DMS53 (cell line): ENCODE measurements around the gene HMGCLL1.

ENCODE experiments used
- DNase-seq: peaks from one replicate; lab custom pipeline; 2025; lab: John Stamatoyannopoulos, UW

The HMGCLL1 gene

DNA sequence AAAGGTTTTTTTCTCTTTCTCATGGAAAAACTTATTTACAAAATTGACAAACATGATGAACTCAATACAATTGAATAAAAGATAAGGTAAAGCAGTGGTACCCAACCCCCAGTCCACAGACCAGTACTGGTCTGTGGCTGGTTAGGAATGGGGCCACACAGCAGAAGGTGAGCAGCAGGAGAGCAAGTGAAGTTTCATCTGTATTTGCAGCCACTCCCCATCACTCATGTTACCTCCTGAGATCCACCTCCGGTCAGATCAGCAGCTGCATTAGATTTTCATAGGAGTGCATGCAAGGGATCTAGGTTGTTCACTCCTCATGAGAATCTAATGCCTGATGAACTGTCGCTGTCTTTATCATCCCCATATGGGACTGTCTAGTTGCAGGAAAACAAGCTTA, 47.5 kb downstream of the HMGCLL1 start:
- DNase-seq: no peak

DNA sequence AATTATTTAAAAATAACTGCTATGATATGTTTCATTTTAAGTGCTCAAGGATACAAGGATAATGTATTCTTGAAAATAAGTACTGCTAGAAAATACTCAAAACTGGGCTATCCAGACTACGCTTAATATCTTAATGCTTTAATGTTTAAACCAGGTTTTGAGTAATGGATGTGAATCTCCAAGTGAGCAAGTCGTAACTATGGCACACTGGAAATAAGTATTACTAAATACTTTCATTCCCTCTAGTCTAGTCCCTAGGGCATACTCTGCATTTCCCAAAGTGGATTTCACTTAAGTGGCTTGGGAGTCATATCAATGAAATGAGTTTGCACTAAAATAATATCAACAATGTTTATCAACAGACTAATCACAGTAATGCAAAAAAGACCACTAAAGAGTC, 48.1 kb downstream of the HMGCLL1 start:
- DNase-seq: no peak

GRCh38 chr6:55528624-55529023, 50.4 kb downstream of the HMGCLL1 start:
- peak; percentile 71 for DNase-seq

DNA sequence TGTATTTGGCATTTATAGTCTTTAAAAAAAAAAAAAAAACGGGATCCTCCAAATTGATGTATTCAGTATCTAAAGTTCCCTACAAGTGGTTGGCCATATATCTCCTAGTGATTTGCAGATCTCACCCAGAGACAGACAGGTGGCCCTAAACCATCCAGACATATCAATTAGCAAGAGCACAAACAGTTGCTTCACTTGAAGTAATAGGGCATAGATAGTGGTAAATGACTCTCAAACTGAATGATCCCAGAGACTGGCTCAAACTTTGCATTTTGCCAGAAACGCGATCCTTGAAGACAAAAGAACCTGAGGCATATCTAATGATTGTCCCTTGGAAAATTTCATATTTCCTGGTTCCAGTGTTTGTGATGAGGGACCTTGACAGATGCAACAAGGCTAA, 54.6 kb downstream of the HMGCLL1 start:
- no peak for DNase-seq

DNA sequence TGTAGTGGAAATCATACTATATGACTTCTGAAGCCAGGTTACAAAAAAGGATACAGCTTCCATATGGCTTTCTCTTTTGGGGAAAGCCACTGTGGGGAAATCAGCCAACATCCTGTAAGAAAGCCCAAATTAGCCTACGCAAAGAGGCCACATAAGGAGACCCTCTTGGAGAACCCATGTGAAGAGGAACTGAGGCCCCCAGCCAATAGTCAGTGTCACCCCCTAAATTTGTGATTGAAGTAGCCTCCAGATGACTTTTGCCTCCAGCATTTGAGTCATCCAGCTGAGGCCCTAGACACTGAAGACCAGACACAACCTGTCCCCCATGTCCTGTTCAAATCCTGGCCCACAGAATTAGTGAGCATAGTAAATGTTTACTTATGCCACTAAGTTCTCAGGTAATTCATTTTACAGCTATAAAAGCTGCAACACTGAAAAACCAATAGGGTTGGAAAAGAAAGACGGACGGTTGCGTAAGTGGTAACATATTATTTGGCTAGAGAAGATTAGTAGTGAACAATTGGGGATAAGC, 60.4 kb downstream of the HMGCLL1 start:
- DNase-seq: no peak

DNA sequence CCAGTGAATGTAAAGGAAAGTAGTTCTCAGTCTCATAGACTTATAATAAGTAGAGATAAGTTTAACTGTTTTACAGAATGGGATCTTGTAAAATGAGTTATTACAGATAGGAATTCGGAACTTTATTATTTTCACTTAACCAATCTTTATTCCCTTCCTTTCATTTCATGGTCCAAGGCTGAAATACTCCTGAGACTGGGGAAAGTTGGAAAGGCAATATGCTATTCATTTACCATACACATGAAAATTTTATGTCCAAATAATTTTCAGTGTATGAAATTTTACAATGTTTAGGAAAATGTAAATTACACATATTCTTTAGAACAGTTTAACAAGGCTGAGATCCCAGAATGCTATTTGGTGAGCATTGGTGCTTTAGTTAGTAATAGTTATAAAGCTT, 62.3 kb downstream of the HMGCLL1 start:
- no peak for DNase-seq

GRCh38 chr6:55512904-55513303, 66.1 kb downstream of the HMGCLL1 start:
- no peak for DNase-seq

DNA sequence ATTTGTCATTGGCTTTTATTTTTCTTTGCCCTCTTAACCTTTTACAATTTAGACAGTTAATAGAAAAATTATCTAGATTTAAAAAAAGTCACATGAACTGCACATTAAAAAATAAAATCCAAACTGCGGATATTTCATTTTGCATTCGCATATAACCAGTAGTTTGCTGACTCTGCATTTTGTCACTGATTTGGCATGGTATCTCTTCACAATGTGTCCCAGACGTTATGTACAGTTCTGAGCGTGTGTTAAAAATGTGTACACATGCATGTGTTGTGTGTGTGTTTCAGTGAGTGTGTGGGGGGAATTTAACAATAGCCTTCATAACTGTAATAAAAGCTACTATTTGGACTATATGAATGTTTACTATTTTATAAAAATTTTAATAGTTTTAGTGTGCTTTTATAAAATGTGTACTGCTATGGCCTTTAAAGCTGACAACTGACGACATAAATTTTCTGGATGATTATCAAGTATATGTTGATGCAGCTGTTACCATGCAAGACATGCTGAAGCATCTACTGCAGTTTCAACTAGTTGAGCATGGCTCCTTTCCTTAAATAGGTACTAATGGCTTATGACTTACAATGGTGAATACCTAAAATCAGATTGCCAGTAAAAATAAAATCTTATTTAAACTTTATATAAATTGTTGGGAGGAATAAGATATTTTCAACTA, 67.7 kb downstream of the HMGCLL1 start:
- no peak for DNase-seq

DNA sequence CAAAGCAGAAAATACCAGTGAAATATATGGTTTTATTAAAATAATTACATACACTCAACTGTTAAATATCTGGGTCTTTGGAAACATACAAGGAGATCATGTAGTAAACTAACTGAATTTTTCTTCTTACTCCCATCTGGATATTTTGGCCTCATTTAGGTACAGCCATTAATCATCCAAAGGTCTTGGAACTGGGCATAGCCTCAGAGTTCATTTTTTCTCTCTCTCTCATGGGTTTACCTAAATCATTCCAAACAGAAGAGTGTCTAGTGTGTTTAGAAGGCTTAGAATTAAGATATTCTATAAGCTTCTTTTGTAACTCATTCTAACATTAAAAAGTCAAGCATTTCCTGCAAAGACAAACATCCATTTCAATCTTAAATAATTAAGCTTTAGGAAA, 79.4 kb downstream of the HMGCLL1 start:
- no peak for DNase-seq

GRCh38 chr6:55497694-55498093, 81.3 kb downstream of the HMGCLL1 start:
- DNase-seq: no peak

DNA sequence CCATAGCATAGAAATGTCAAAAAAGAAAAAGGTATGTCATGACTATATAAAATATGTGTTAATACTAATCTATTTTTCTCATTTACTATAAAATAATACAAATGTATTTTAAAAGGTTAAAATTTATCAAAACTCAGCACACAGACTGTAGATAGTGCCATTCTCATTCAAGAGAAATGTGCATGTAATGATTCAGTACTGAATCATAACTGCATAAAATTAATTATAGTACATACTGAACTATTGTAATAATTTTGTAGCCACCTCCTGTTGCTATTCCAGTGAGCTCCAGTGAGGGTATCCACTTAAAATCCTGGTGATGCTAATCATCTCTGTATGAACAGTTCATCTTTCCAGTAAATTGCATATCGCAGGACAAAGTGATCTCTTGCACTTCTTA, 82.8 kb downstream of the HMGCLL1 start:
- no peak for DNase-seq

DNA sequence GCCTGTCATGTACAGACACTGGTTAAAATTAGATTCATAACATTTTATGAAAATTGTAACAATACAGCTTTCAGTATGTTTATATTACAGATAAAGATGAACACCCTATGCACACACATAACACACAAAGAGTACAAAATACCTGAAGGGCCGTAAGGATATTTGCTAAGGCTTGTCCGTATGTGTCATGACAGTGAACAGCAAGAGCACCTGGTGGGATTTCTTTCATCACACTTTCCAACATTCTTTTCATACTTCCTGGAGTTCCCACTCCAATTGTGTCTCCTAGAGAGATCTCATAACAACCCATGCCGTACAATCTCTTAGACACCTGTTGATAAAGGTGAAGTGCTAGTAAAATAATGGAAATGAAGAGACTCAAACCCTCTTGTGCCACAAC, 83.7 kb downstream of the HMGCLL1 start:
- DNase-seq: no peak

DNA sequence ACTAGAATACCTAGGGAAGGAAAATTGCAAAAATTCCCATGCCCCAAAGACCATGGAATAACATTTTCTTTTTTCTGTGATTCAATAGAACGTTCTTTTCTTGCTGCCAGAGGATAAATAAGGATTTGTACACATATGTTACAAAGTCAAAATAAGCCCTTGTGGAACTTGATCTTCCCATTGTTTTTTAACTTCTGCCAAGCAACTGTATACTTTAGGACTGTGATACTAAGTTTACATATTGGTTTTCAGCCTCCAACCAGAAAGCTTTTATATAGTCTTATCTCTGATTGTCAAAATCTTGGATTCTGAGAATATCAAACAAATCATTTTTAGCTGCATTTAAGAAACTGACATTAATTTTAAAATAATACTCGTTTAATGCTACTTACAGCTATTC, 84.6 kb downstream of the HMGCLL1 start:
- DNase-seq: no peak

DNA sequence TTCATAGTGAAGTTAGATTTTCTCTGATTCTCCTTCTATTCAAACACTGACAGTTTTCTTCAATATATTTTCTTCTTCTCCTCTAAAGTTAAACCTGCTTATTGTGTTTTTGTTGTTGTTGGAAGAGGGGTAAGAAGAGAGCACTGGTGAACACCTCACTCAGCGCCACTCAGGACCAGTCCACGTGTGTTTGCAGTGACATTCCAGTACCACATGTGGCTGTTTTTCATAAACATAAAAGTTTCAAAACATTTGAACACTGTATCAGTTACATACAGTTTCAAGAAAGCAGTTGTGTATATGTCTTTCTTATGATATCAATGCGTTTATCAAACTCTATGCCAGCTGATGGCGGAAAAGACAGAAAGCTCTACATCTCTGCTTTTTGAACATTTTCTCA, 86.7 kb downstream of the HMGCLL1 start:
- DNase-seq: no peak

- DNase-seq: no peak
Observed at GRCh38 chr6:55490871-55491270, 88.1 kb downstream of the HMGCLL1 start.

- no peak for DNase-seq
Observed at GRCh38 chr6:55474382-55474781, 104.6 kb downstream of the HMGCLL1 start.

- DNase-seq: no peak
Observed at GRCh38 chr6:55473722-55474121, 105.3 kb downstream of the HMGCLL1 start.

DNA sequence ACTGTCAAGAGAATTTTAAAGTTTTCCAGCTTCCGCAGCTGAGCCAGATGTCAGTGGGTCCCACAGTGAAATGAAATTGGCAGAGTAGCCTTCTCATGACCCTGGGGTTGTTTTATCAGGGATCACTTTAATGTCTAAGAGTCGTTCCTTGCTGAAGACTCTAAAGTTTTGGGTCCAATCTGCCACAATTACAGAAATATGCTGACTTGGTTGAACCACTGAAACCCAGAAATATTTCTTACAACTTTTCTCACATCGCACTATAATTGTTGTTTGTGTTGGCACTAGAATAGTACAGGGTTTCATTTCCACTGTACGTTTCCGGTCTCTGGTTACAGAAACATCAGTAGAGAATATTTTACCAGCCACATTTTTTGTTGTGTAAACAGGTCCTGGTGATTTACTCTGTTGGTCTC, 109.0 kb downstream of the HMGCLL1 start:
- DNase-seq: no peak

- DNase-seq: no peak
Observed at GRCh38 chr6:55456016-55456415, 123.0 kb downstream of the HMGCLL1 start.

- DNase-seq: no peak
Observed at GRCh38 chr6:55450005-55450404, 129.0 kb downstream of the HMGCLL1 start.

DNA sequence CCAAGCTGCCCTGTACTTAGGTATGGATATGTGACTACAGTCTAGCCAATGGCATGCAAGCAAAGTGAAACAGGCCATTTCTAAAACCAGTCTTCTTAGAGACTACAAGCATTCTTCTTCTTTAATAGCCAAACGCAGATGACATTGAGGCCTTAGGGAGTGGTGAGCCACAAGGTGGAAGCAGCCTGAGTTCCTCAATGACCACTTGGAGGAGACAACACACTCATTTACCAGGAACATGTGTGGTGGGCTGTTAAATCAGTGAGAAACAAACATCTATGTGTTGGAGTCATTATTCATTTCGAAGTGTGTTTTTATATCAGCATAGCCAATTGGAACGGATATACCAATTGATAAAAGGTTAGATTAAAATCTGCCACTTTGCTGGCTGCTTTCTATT, 129.8 kb downstream of the HMGCLL1 start:
- DNase-seq: peak; percentile 9

- no peak for DNase-seq
Observed at GRCh38 chr6:55448451-55448850, 130.5 kb downstream of the HMGCLL1 start.

DNA sequence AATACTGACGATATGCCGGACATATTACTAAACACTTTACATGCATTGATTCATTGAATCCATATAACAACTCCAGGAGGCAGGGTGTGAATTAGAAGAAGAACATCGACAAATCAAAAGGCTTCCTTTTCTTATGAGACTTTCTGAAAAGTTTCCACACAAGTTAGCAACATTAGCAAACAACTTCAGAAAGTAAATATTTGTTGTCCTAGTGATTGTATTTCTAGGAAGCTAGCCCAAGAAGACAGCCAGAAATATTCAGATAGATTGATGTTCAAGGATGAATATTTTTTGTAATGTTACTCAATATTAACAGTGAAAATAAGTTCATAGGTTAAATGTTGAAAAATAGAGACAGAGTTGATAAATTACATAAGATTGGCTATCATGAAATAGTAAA, 131.1 kb downstream of the HMGCLL1 start:
- no peak for DNase-seq

DNA sequence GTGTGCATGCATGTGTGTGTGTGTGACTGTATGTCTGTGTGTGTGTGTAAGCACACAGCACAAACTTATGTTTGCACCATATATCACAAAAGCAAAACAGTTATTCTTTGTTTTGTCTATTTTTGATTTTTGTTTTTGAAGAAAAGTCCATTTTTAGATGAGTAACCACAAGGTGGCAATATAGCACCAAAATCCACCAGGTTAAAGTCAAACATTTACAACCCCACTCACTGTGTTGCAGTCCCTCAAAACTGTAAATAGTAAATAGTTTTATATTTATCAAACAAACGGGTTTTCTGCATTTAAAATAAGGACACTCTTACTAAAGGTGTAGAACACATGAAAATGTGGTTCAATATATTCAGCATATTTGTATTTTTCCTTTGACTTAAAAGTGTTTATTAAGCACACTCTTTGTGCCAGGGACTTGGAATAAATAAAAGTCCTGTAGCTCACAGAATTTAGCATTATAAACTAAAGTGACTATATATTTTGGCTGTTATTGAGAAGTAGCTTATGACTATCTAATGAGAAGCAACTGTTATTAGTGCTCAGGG, 133.3 kb downstream of the HMGCLL1 start:
- peak; percentile 66 for DNase-seq
